BJ (cell line): ENCODE data around the gene BCAS4. TPM values are rescaled to one million over a fixed set of nuclear protein-coding genes. Genes with fewer than 3 reads are reported as not detected.

ENCODE experiments used
- CTCF ChIA-PET: fragments of 350-600 bp; formaldehyde crosslinking; extraction: SDS; loops from one replicate; lab custom pipeline; 2021; ENCODE audit warnings: antibody characterized with exemption, inconsistent platforms; lab: Yijun Ruan, JAX
- POLR2A ChIA-PET: fragments of 300-600 bp; sonication (Branson Sonifier 250); formaldehyde crosslinking; extraction: SDS; loops from one replicate; lab custom pipeline; 2021; ENCODE audit warnings: antibody characterized with exemption; lab: Charles Lee
- DNase-seq: peaks from one replicate; pipeline ENCODE4 v3.0.0-alpha.2; 2011; ENCODE audit warnings: low read depth
- H3K27me3 ChIP-seq: 2 replicates; pipeline ENCODE4 v1.6.0; 2011; ENCODE audit warnings: low read length; ENCODE audit not compliant: control insufficient read depth, insufficient read depth
- H3K36me3 ChIP-seq: 2 replicates; pipeline ENCODE4 v1.5.1; 2011; ENCODE audit warnings: low read length; ENCODE audit not compliant: control insufficient read depth, insufficient read depth
- H3K4me3 ChIP-seq: 2 replicates; pipeline ENCODE4 v1.5.1; 2011; ENCODE audit warnings: low read depth, mild to moderate bottlenecking, control low read depth, low read length
- polyA plus RNA-seq: library from polyadenylated mRNA; depleted of rRNA; stranded (reverse); fragments of >200 nt; gene quantifications from 2 replicates; pipeline ENCODE4 v1.2.3, GENCODE V29; 2011
- TF ChIP-seq, protein P1 (sequence below): IDR thresholded peaks from 2 replicates; pipeline ENCODE4 v1.5.1; 2011; ENCODE audit warnings: low read depth, mild to moderate bottlenecking, control low read depth, inconsistent platforms, low read length, moderate library complexity; ENCODE audit not compliant: insufficient read depth

Gene BCAS4
- polyA plus RNA-seq, 1 experiment = 31.6 TPM

DNA sequence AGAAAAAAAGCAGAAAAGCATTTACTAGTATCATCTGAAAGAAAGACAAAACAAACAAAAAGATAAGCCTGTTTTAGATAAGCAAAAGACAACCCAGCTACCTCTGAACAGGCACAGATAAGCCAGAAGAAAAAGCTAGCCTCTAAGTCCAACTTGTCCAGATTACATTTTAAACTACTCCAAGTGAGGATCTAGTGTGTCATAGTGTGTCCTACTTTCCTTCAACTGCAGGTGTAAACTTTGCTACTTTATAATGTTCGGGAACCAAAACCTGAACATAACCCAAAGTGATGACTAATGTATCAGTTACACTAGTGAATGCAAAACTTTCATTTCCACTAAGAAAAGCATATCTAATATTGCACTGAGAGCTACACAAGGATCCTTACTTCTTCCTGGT lies 116.9 kb downstream of the BCAS4 start:
- DNase-seq = no peak
- TF ChIP-seq, protein P1, sequence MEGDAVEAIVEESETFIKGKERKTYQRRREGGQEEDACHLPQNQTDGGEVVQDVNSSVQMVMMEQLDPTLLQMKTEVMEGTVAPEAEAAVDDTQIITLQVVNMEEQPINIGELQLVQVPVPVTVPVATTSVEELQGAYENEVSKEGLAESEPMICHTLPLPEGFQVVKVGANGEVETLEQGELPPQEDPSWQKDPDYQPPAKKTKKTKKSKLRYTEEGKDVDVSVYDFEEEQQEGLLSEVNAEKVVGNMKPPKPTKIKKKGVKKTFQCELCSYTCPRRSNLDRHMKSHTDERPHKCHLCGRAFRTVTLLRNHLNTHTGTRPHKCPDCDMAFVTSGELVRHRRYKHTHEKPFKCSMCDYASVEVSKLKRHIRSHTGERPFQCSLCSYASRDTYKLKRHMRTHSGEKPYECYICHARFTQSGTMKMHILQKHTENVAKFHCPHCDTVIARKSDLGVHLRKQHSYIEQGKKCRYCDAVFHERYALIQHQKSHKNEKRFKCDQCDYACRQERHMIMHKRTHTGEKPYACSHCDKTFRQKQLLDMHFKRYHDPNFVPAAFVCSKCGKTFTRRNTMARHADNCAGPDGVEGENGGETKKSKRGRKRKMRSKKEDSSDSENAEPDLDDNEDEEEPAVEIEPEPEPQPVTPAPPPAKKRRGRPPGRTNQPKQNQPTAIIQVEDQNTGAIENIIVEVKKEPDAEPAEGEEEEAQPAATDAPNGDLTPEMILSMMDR = no peak
- H3K4me3 ChIP-seq = no peak overlapping the region
- peaks cover 2% of the 10 kb centered on the region; the same call in 1 of the 2 replicates for H3K36me3 ChIP-seq
- no peaks in the 10 kb centered on the region for H3K27me3 ChIP-seq
- POLR2A ChIA-PET = interaction anchor here (0.7 kb wide), 1 partner anchor 17 kb away, joined by 4 read pairs; no protein-coding TSS in a partner anchor
- CTCF ChIA-PET = interaction anchor here (0.9 to 2.8 kb wide), 6 partner anchors 12 to 117 kb away, joined by 3 to 15 read pairs (median 4); partner anchors contain the start of gene BCAS4

DNA sequence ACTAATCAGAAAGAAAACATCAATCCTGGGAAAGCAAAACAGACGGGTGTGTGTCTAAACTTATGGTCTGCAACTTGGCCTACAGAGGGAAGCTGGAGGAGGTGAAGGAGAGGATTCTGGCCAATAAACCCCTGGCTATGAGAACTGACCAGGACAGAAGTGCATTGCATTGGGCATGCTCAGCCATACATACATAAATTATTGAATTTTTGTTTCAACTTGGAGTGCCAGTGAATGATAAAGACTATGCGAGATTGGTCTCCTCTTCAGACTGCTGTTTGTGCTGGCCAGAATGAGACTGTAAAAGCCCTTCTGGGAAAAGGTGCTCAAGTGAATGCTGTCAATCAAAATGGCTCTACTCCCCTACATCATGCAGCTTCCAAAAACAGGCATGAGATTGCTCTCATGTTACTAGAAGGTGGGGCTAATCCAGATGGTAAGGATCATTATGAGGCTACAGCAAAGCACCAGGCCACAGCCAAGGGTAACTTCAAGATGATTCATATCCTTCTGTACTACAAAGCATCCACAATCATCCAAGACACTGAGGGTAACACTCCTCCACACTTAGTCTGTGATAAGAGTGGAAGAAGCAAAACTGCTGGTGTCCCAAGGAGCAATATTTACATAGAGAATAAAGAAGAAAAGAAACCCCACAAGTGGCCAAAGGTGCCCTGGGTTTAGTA lies 119.0 kb downstream of the BCAS4 start:
- TF ChIP-seq, protein P1 = no peak
- no peaks in the 10 kb centered on the region for H3K27me3 ChIP-seq
- POLR2A ChIA-PET = no interaction called here
- no peak for DNase-seq
- H3K36me3 ChIP-seq = peaks cover 2% of the 10 kb centered on the region; the same call in 1 of the 2 replicates
- H3K4me3 ChIP-seq = no peak overlapping the region
- CTCF ChIA-PET = interaction anchor here (1.4 to 4.3 kb wide), 5 partner anchors 10 to 123 kb away, joined by 3 to 22 read pairs (median 6); partner anchors contain the start of genes ADNP and BCAS4

DNA sequence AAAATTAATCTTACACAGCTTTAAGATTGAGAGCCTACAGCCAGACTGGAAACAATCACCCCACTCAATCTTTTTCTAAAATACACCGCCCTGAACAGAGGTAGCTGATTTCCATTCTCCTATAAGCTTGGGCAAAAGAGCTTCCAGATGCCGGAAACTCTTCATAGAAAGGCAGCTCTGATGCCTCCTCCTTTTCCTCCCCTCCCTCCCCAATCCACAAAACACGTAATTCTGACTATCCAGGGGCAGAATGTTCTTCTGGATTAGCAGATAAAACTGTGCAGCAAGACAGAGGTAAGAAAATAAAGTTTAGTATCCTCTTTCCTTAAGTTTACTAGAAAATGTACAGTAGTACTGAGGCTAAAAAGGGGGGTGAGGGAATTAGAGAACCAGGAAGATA lies 120.6 kb downstream of the BCAS4 start:
- Histone ChIP-seq H3K27me3 (no peaks in the 10 kb centered on the region), H3K36me3 (peaks cover 2% of the 10 kb centered on the region; the same call in 1 of the 2 replicates), H3K4me3 (no peak overlapping the region)
- CTCF ChIA-PET = interaction anchor here (1.1 to 4.3 kb wide), 6 partner anchors 9 to 125 kb away, joined by 3 to 22 read pairs (median 8); partner anchors contain the start of genes ADNP and BCAS4
- no peak for DNase-seq
- POLR2A ChIA-PET = interaction anchor here (0.6 kb wide), 1 partner anchor 1335 kb away, joined by 12 read pairs; no protein-coding TSS in a partner anchor
- TF ChIP-seq, protein P1 = no peak

DNA sequence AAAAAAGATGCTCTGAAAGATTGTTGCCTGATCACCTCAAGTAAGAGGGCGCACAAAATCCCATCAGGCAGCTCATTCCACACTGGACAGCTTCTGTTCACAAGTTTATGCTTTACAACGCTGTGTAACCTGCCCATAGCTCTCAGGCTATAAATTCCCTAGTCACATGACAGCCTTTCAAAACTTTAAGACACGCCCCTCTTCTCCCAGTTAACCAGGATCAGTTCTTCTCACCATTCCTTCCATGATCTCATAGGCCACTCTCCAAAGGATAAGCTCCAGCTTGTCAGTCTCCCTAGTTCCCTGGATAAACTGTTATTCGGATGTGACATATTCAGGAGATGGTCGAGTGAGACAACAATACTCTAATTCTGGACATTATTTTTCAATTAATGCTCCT lies 121.4 kb downstream of the BCAS4 start:
- ChIA-PET POLR2A (interaction anchor here (0.6 kb wide), 1 partner anchor 14 kb away, joined by 4 read pairs; no protein-coding TSS in a partner anchor), CTCF (interaction anchor here (1.1 to 4.3 kb wide), 6 partner anchors 13 to 125 kb away, joined by 3 to 22 read pairs (median 7); partner anchors contain the start of genes ADNP and BCAS4)
- peaks cover 2% of the 10 kb centered on the region; the same call in 1 of the 2 replicates for H3K36me3 ChIP-seq

More for the DNA sequence above, 121.4 kb downstream of the BCAS4 start:
- Histone ChIP-seq H3K27me3 (no peaks in the 10 kb centered on the region), H3K4me3 (no peak overlapping the region)
- TF ChIP-seq, protein P1 = no peak
- no peak for DNase-seq
